HepG2 (cell line): ENCODE measurements around the gene TGFBR1.

Source experiments
- ARNT ChIP-seq: fragments of 450-650 bp; IDR thresholded peaks from 2 replicates; pipeline ENCODE4 v1.6.1; 2017
- CTCF ChIP-seq: sonication (generic); formaldehyde crosslinking; IDR thresholded peaks from 2 replicates; pipeline ENCODE4 v1.5.0; 2020; ENCODE audit warnings: mild to moderate bottlenecking, missing genetic modification reagents, moderate library complexity
- SUZ12 ChIP-seq: fragments of 150-350 bp; IDR thresholded peaks from 2 replicates; pipeline ENCODE4 v1.6.1; 2014; ENCODE audit warnings: low read depth, low read length
- ZZZ3 ChIP-seq: sonication (generic); formaldehyde crosslinking; IDR thresholded peaks from 2 replicates; pipeline ENCODE4 v1.4.0; 2020; ENCODE audit warnings: missing genetic modification reagents, mild to moderate bottlenecking, borderline replicate concordance

- TF ChIP-seq CTCF (no peak), ARNT (no peak), ZZZ3 (CRISPR knock-in tag) (no peak), SUZ12 (no peak)
Observed at GRCh38 chr9:99066571-99066970, 38.3 kb upstream of the TGFBR1 start.
